ENCODE results near the gene JUN. TPM values are rescaled to one million over a fixed set of nuclear protein-coding genes. Genes with fewer than 3 reads are reported as not detected.
A peak's percentile ranks its signal among the peaks of the same experiment; 100 is the strongest.

JUN gene
- total and polyA plus RNA-seq, 2 of the 4 experiments (the other 2 are of a cell fraction): 46.6 to 89.1 TPM

- Histone ChIP-seq H2AK9ac (replicated peaks; ENCODE audit: low read depth, low read length, poor library complexity) (no peak overlapping the region), H3K27ac (ENCODE audit: insufficient read depth, low read length) (no peak overlapping the region), H3K9ac (ENCODE audit: low read depth, low read length) (no peak overlapping the region), H3K36me3 (ENCODE audit: control insufficient read depth, insufficient read depth, low read length) (peaks cover 17% of the 10 kb centered on the region), H4K91ac (ENCODE audit: insufficient read depth, low read depth, low read length) (no peak overlapping the region), H3K18ac (ENCODE audit: low read depth, low read length) (no peak overlapping the region), H3K14ac (replicated peaks; ENCODE audit: low read depth, low read length) (no peak overlapping the region), H3K23ac (ENCODE audit: low read depth, low read length) (no peak overlapping the region; the same call in 1 of the 2 replicates), H3K4me3 (ENCODE audit: insufficient read depth, low read depth, low read length) (no peak overlapping the region), H2BK120ac (ENCODE audit: low read depth, low read length) (no peak overlapping the region), H4K20me1 (ENCODE audit: insufficient read depth, low read length) (peaks cover 37% of the 10 kb centered on the region), H2BK5ac (ENCODE audit: low read depth, low read length, poor library complexity, severe bottlenecking) (no peak overlapping the region), H2BK15ac (ENCODE audit: low read depth, low read length) (no peak overlapping the region), H3K9me1 (ENCODE audit: insufficient read depth, low read length) (no peaks in the 10 kb centered on the region), H2AK5ac (ENCODE audit: low read depth, low read length) (0 out of 2 replicates have a peak overlapping the region, but pooled peaks have one; percentile 12), H3K27me3 (ENCODE audit: control insufficient read depth, insufficient read depth, low read length) (no peaks in the 10 kb centered on the region), H3K79me1 (ENCODE audit: low read depth in 1 of 2, low read length in 2 of 2) (peaks cover 0 to 8% of the 10 kb centered on the region in 2 experiments; a peak in 2 of 4 replicates), H3K4ac (ENCODE audit: low read depth, low read length) (no peak overlapping the region), H2BK20ac (ENCODE audit: low read depth, low read length) (peak overlapping the region; percentile 39; the same call in 1 of the 2 replicates), H2AFZ (replicated peaks; ENCODE audit: low read length, poor library complexity) (no peak overlapping the region), H3K56ac (ENCODE audit: extremely low read depth, insufficient read depth, low read length) (no peak overlapping the region), H4K8ac (ENCODE audit: low read depth in 2 of 2, low read length in 2 of 2) (no peak overlapping the region), H3K9me3 (ENCODE audit: control insufficient read depth, insufficient read depth, low read length) (no peaks in the 10 kb centered on the region), H4K5ac (ENCODE audit: low read depth, low read length) (no peak overlapping the region), H3K4me2 (ENCODE audit: low read depth, low read length) (no peak overlapping the region), H3K4me1 (ENCODE audit: control insufficient read depth, insufficient read depth, low read length) (peaks cover under 1% of the 10 kb centered on the region; the same call in 1 of the 2 replicates)
- in situ Hi-C loops (cut with MboI; ENCODE audit: low sequenced_read_pairs) (loop anchor here (25.0 kb wide), 1 partner anchor 509 kb away; the partner anchor contains the start of gene FGGY), dilution Hi-C loops (cut with HindIII; ENCODE audit: low sequenced_read_pairs, unreplicated experiment) (no loop called here), intact Hi-C loops (cut with micrococcal nuclease) (loop anchor here (2.0 kb wide), 1 partner anchor 38 kb away; no protein-coding TSS in a partner anchor)
- DNase-seq (no peak), ATAC-seq (ENCODE audit: low read depth) (no peak)
- no CpG with 5 or more reads among the region's 3 CpGs for WGBS, 2 experiments (ENCODE audit: extremely low coverage in 2 of 2, insufficient read length in 1 of 2)
- POLR2A ChIA-PET (ENCODE audit: unreplicated experiment): interaction anchor here (1.4 kb wide), 1 partner anchor 15 kb away, joined by 3 read pairs; no protein-coding TSS in a partner anchor
- CTCF ChIA-PET: interaction anchor here (1.2 to 2.1 kb wide), 2 partner anchors 9 to 920 kb away, joined by 4 to 6 read pairs; no protein-coding TSS in a partner anchor
- BruUV-seq (replicated peaks): no TSS peak
- TF ChIP-seq MXI1 (IDR thresholded peaks at IDR 0.05; ENCODE audit: borderline replicate concordance, low read depth, low read length) (no peak), CTCF (conservative IDR thresholded peaks at IDR 0.05; ENCODE audit: low read depth, low read length) (no peak), RAD21 (IDR thresholded peaks at IDR 0.05; ENCODE audit: low read length) (no peak), BHLHE40 (IDR thresholded peaks at IDR 0.05; ENCODE audit: low read depth, low read length) (no peak), NFE2L2 (IDR thresholded peaks at IDR 0.05; ENCODE audit: low read depth, low read length) (no peak), CEBPB (IDR thresholded peaks at IDR 0.05; ENCODE audit: low read depth, low read length) (no peak), ELK1 (IDR thresholded peaks at IDR 0.05; ENCODE audit: borderline replicate concordance, low read depth, low read length) (no peak), SMC3 (IDR thresholded peaks at IDR 0.05; ENCODE audit: low read depth, low read length) (no peak), RCOR1 (IDR thresholded peaks at IDR 0.05; ENCODE audit: insufficient replicate concordance, low read length) (no peak), CHD1 (IDR thresholded peaks at IDR 0.05; ENCODE audit: low read depth, low read length) (no peak), USF2 (IDR thresholded peaks at IDR 0.05; ENCODE audit: low read depth, low read length) (no peak), RFX5 (IDR thresholded peaks at IDR 0.05; ENCODE audit: low read depth, low read length) (no peak), MAZ (IDR thresholded peaks at IDR 0.05; ENCODE audit: borderline replicate concordance, low read depth, low read length) (no peak), POLR2A (IDR thresholded peaks at IDR 0.05; ENCODE audit: low read depth, low read length) (no peak), MAFK (IDR thresholded peaks at IDR 0.05; ENCODE audit: low read depth, low read length) (no peak)
These were observed 5.4 kb downstream of the JUN start for GRCh38 chr1:58778385-58779000.

Measured in IMR-90 (cell line).